AG04449 (cell line): ENCODE data around the gene SCT.
A peak's percentile ranks its signal among the peaks of the same experiment; 100 is the strongest.

Experiments
- CTCF ChIA-PET: fragments of 350-600 bp; formaldehyde crosslinking; extraction: SDS; loops from one replicate; lab custom pipeline; 2021; ENCODE audit warnings: antibody characterized with exemption; lab: Yijun Ruan, JAX
- POLR2A ChIA-PET: fragments of 400-600, 350-600 bp; formaldehyde crosslinking; extraction: SDS; loops from one replicate; lab custom pipeline; 2020; ENCODE audit warnings: antibody characterized with exemption, inconsistent platforms; lab: Yijun Ruan, JAX
- DNase-seq: peaks from one replicate; pipeline ENCODE4 v3.0.0-alpha.2; 2010; ENCODE audit warnings: low read depth, low spot score
- H3K4me3 ChIP-seq: 2 replicates; pipeline ENCODE4 v1.5.1; 2011; ENCODE audit warnings: low read depth, mild to moderate bottlenecking, control low read depth, low read length
- TF ChIP-seq, protein P1 (sequence below): IDR thresholded peaks from one replicate; pipeline ENCODE4 v1.5.1; 2011; ENCODE audit warnings: mild to moderate bottlenecking, moderate library complexity, low read length, control low read depth, inconsistent platforms; ENCODE audit not compliant: insufficient read depth; ENCODE audit errors: missing control alignments

Gene SCT

DNA sequence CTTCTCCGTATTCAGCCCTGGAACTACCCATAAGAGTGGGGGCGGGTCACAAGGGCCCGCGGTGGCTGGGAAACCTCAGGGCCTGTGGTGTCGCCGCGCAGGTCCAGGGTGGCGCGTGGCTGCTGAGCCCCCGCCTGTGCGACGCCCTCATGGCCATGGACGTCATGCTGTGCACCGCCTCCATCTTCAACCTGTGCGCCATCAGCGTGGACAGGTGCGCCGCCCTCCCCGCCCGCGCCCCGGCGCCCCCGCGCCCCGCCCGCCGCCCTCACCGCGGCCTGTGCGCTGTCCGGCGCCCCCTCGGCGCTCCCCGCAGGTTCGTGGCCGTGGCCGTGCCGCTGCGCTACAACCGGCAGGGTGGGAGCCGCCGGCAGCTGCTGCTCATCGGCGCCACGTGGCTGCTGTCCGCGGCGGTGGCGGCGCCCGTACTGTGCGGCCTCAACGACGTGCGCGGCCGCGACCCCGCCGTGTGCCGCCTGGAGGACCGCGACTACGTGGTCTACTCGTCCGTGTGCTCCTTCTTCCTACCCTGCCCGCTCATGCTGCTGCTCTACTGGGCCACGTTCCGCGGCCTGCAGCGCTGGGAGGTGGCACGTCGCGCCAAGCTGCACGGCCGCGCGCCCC, 12.5 kb upstream of the SCT start:
- TF ChIP-seq, protein P1, sequence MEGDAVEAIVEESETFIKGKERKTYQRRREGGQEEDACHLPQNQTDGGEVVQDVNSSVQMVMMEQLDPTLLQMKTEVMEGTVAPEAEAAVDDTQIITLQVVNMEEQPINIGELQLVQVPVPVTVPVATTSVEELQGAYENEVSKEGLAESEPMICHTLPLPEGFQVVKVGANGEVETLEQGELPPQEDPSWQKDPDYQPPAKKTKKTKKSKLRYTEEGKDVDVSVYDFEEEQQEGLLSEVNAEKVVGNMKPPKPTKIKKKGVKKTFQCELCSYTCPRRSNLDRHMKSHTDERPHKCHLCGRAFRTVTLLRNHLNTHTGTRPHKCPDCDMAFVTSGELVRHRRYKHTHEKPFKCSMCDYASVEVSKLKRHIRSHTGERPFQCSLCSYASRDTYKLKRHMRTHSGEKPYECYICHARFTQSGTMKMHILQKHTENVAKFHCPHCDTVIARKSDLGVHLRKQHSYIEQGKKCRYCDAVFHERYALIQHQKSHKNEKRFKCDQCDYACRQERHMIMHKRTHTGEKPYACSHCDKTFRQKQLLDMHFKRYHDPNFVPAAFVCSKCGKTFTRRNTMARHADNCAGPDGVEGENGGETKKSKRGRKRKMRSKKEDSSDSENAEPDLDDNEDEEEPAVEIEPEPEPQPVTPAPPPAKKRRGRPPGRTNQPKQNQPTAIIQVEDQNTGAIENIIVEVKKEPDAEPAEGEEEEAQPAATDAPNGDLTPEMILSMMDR: no peak
- ChIA-PET CTCF (interaction anchor here (1.5 to 2.0 kb wide), 2 partner anchors 84 to 88 kb away, joined by 4 to 7 read pairs; no protein-coding TSS in a partner anchor), POLR2A (no interaction called here)
- no peak overlapping the region for H3K4me3 ChIP-seq
- DNase-seq: no peak

DNA sequence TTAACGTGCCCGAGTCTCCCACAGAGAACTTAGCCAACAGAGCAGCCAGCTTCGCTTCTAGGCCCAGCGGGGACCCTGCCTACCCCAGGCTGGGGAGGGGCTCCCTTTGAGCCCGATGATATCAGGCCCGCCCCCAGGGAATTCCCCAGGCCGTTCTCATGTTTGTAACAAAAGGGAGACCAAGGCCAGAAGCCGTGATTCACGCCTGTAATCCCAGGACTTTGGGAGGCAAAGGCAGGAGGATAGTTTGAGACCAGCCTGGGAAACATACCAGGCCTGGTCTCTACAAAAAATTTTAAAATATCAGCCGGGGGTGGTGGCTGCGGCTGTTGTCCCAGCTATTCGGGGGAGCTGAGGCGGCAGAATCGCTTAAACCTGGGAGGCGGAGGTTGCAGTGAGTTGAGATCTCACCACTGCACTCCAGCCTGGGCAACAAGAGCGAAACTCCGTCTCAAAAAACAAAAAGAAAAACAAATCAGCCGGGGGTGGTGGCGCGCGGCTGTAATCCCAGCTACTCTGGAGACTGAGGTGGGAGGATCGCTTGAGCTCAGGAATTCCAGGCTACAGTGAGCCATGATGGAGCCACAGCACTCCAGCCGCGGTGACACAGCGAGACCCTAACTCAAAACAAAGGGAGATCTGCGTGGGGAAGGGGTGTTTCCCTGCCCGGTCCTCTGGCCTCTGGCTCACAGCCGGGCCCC, 11.8 kb upstream of the SCT start:
- TF ChIP-seq, protein P1: no peak
- ChIA-PET CTCF (interaction anchor here (1.5 to 2.0 kb wide), 2 partner anchors 84 to 88 kb away, joined by 4 to 7 read pairs; no protein-coding TSS in a partner anchor), POLR2A (interaction anchor here (0.7 kb wide), 1 partner anchor 15 kb away, joined by 4 read pairs; no protein-coding TSS in a partner anchor)
- no peak for DNase-seq
- no peak overlapping the region for H3K4me3 ChIP-seq

DNA sequence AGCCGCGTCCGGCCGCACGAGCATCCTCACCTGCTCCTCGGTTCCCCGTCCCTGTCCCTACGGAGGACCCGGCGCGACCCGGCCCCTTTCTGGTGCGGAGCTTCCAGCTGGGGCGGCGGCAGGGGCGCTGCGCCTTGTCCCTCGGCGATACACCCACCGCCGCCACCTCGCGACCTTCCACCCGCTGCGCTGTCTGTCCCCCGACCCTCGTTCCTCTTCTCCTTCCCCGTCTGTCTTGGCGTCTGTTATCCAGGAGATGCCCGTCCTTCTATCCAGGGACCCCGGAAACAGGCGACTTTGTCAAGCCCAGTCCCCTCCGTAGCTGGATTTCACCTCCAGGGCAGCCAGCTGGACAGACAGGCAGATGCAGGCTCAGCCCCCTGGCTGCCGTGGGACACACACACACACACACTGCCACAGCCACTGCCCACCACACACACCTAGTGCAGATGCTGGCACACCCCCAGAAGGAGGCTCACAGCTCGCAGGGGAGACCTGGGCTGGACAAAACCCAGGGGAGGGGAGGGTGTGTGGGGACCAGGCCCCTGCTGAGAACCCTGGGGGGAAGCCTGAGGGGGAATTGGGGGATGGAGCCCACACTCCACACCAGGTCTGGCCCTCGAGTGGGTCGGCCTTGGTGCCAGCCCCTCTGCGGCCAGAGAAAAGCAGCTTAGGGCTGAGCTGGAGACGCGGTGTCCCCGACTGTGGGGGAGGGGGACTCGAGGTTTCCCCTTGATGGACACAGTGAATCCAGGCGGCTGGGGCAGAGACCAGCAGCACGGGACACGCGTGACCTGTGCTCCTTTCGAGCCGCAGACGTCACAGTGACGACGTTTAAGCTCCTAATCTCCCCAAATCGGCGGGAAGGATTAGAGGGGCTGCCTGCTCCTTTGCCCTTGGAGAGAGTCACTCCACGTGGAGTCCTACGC, 10.9 kb upstream of the SCT start:
- ChIA-PET CTCF (interaction anchor here (1.5 to 2.0 kb wide), 2 partner anchors 85 to 89 kb away, joined by 4 to 7 read pairs; no protein-coding TSS in a partner anchor), POLR2A (interaction anchor here (0.7 kb wide), 1 partner anchor 14 kb away, joined by 4 read pairs; no protein-coding TSS in a partner anchor)
- no peak for DNase-seq
- TF ChIP-seq, protein P1: no peak
- peak overlapping the region; percentile 18 for H3K4me3 ChIP-seq

DNA sequence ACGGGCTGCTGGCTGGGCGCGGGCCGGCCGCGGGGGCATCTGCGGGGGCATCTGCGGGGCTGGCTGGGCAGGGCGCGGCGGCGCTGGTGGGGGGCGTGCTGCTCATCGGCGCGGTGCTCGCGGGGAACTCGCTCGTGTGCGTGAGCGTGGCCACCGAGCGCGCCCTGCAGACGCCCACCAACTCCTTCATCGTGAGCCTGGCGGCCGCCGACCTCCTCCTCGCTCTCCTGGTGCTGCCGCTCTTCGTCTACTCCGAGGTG, 10.3 kb upstream of the SCT start:
- TF ChIP-seq, protein P1: no peak
- CTCF ChIA-PET: no interaction called here
- POLR2A ChIA-PET: no interaction called here
- DNase-seq: no peak
- H3K4me3 ChIP-seq: peak overlapping the region; percentile 18

DNA sequence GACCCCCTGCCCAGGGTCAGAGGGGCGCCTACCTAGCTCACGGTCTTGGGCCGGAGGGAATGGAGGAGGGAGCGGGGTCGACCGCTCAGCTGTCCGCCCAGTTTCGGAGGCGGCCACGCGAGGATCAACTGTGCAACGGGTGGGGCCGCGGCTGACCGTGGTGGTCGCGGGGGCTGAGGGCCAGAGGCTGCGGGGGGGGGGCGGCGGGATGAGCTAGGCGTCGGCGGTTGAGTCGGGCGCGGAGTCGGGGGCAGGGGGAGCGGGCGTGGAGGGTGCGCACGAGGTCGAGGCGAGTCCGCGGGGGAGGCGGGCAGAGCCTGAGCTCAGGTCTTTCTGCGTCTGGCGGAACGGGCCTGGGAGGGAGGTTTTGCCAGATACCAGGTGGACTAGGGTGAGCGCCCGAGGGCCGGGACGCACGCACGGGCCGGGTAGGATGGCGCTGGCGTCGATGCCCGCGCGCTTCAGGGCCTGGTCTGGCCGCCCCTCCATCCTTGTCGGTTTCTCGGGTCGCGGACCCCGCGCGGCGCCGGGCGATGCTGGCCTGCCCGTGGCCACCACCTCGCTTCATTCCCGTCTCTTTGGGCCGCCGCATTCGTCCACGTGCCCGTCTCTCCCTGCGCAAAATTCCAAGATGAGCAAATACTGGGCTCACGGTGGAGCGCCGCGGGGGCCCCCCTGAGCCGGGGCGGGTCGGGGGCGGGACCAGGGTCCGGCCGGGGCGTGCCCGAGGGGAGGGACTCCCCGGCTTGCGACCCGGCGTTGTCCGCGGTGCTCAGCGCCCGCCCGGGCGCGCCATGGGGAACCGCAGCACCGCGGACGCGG, 9.7 kb upstream of the SCT start, which contains the start of gene DRD4:
Gene DRD4, plus strand, starts transcription at position 759 of the 822 bp plus-strand sequence. Its CDS starts 36 bp downstream, at position 795.
- ChIA-PET CTCF (no interaction called here), POLR2A (no interaction called here)
- no peak for DNase-seq
- H3K4me3 ChIP-seq: peak within 1 kb of the TSS; percentile 18
- TF ChIP-seq, protein P1: no peak
